GM19397 (cell line): ENCODE data around the gene OR2B2.
"Not testable (repeated sequence)": the region's sequence is repeated elsewhere in the genome, so short reads cannot be mapped to it uniquely, and the experiment has no call there.

ENCODE experiments used
- ATAC-seq: cut with Tn5 transposase; IDR thresholded peaks from one replicate; pipeline ENCODE4 v1.9.1; 2021; ENCODE audit warnings: mild to moderate bottlenecking, moderate library complexity; ENCODE audit not compliant: unreplicated experiment

Gene OR2B2

DNA sequence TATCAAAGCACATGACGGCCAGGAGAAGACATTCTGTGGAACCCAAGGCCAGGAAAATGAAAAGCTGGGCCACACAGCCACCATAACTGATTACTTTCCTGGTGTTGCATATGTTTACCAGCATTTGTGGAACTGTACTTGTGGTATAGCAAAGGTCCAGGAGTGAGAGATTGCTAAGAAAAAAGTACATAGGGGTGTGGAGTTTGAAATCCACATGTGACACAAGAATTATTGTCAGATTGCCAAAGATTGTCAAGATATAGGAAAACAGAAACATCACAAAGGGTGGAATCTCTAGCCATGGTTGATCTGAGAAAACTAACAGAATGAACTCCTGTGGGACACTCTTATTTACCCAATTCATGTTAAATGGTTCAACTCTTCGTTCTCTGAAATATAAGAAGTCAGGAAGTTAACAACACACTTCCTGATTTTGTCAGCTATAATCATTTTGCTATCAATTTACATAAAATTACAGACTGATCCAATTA, at the start of gene OR2B2:
TSS of gene OR2B2 (minus strand) at position 441 of the 491 bp plus-strand sequence. CDS start at position 364, 77 bp downstream.
- no peak for ATAC-seq

GRCh38 chr6:27957516-27957915, 45.3 kb upstream of the OR2B2 start:
- ATAC-seq = no peak

DNA sequence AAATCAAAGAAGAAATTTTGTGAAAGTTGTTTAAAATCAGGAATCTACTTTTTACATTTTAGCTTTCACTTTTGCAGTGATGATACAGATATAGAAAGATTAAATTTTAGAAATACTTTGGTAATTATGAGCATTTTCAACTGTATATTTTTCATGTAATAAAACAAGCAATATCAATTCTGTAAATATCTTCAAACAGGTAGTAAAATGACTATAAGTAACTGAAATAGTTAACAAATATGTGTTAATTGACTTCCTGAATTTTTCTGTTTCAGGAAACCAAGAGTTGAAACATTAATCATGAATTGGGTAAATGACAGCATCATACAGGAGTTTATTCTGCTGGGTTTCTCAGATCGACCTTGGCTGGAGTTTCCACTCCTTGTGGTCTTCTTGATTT, 44.7 kb upstream of the OR2B2 start, which contains the start of gene OR2B6:
TSS of gene OR2B6 (plus strand) at position 301 of the 400 bp plus-strand sequence. CDS start at position 301, 0 bp downstream.
- no peak for ATAC-seq

- ATAC-seq = no peak
These were observed 38.8 kb upstream of the OR2B2 start for GRCh38 chr6:27951040-27951439.

DNA sequence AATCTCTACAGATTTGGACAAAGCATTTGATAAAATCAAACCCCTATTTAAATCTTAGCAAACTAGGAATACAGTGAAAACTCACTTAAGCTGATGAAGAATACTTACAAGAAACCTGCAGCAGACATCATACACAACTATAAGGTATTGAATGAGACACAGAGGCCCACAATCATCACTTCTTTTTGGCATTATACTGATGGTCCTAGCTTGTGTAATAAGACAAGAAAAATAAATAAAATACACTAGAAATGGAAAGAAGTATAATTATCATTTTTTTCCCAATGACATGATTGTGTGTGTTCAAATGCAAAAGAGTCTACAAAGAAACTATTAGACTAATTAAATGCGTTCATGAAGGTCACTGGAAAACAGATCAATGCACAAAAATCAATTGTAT, 36.0 kb upstream of the OR2B2 start:
- no peak for ATAC-seq

GRCh38 chr6:27943072-27943471, 30.9 kb upstream of the OR2B2 start:
- not testable (repeated sequence) for ATAC-seq

DNA sequence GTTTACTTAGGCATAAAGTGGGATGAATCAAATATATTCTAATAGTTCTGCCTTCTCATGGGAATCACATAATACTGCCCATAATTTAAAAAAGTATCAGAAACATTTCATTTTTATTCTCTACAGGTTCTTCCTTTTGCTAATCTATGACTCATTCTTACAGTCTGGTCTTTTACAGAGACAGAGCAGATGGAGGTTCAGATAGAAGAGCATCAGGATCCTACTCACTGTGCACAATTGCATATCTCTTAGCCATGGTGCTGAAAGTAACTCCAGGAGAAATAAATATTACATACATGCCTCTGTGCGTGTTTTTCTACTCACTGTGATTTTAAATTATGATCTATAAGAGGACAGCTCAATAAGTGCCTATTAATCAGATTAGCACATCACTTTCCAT, 28.6 kb upstream of the OR2B2 start:
- ATAC-seq = no peak

DNA sequence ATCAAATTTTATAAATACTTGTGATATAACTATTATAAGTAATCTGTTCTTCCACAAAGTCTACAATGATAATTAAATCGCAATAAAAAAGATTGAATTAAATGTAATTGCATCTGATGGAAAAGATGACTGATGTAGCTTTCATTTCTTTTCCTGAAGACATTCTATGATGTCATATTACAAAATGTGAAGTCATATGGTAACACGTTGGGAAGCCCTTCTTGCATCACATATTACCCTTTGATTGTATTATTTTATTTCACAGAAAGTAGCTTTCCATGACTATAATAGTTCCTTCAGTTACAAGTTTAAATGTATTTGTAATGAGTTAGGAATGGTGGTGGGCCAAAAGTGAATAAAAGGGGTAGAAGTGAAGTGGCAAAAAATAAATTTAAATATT, 19.0 kb upstream of the OR2B2 start:
- no peak for ATAC-seq

- not testable (repeated sequence) for ATAC-seq
These were observed 17.7 kb upstream of the OR2B2 start for GRCh38 chr6:27929930-27930329.

- not testable (repeated sequence) for ATAC-seq
These were observed 15.8 kb upstream of the OR2B2 start for GRCh38 chr6:27928041-27928440.

DNA sequence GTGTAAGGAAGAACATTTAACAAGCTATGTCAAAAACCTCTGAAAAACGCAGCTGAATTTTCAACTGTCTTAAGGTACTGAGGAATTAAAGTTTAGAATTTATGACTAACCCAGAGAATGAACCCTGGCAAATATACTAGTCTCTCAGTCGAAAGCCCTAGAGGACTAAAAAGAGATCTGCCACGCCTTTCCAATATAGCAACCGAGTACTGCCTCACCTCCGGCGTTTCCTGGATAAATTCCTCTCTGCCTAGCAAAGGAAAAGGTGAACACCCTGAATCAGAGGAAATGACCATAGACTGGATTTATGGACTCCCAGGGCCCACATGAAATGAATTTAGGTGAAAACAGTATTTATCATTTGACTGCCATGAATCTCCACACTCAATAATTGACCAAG, 12.0 kb upstream of the OR2B2 start:
- ATAC-seq = no peak

DNA sequence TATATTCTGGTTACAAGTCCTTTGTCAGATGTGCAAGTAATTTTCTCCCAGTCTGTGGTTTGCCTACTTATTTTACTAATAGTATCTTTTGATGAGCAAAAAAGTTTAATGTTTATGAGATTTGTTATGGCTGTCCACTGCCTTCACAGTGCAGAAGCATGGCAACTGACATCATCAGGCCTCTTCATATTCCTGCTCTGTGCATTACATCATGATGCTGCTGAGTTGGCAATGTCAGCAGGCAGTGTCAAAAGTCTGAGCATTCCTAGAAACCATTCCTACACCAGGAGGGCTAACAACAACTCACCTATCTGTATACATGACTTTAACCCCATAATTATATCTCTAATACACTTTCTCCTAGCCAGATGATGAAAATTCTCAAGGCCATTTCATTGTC, 10.8 kb upstream of the OR2B2 start:
- no peak for ATAC-seq

- no peak for ATAC-seq
These were observed 4.2 kb downstream of the OR2B2 start for GRCh38 chr6:27908017-27908416.

GRCh38 chr6:27902335-27903314, 9.6 kb downstream of the OR2B2 start:
- ATAC-seq = peak; percentile 72

- ATAC-seq = no peak
These were observed 10.4 kb downstream of the OR2B2 start for GRCh38 chr6:27901801-27902200.

GRCh38 chr6:27900197-27900596, 12.0 kb downstream of the OR2B2 start:
- not testable (repeated sequence) for ATAC-seq

- ATAC-seq = no peak
These were observed 12.7 kb downstream of the OR2B2 start for GRCh38 chr6:27899543-27899942.

DNA sequence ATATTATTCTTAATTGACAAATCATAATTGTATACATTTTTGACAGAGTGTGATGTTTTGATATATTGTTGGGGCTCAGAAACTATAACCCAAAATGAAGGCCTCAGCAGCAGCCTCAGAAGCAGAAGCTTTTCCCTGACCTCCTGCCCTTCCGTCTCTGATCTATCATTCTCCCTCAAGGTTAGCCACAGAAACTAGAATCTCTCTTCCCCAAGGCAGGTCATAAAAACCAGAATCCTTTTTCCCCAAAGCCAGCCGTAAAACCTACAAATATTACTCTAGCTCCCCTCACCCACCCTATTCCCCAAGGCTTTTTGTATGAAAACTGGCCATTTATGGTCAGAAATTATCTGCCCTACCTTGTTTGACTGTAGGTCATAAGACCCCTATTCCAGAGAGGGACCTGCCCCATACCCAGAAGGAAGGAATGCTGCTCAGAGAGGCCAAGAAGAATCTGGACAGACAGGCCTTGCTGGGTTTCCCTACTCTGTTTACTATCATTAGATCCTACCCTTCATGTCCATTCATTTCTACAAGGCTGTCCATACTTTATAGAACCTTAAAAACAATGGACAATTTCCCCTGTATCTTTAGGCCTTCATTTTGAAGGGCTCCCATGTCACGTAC, 14.5 kb downstream of the OR2B2 start:
- no peak for ATAC-seq

DNA sequence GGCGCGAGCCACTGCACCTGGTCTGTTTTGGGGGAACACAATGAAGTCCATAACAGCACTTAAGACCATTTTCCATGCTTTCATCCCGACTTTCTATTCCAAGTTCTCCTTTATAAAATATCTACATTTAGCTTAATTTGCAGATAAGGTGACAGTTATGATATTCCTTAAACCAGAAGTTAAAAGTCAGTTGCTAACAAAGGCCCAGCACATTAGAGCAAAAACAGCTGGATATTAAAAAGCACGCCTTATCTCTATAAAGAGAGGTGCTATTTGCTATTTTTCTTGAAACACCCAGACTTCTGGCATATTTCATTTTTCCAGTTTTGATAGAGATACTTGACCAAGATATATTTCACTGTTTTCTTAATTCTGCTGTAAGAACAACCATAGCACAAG, 15.8 kb downstream of the OR2B2 start:
- no peak for ATAC-seq

- no peak for ATAC-seq
These were observed 17.1 kb downstream of the OR2B2 start for GRCh38 chr6:27894839-27895762.
